ENCODE data around the gene FAM32A. TPM values are rescaled to one million over a fixed set of nuclear protein-coding genes. Genes with fewer than 3 reads are reported as not detected.

Gene FAM32A
- polyA plus RNA-seq, 4 donors = 96.5 to 118 (median 112) TPM

Other genes with a start within 250 kb of the FAM32A start
- not detected for gene OR10H4, start 236.4 kb upstream of the FAM32A start, polyA plus RNA-seq (ENCODE audit: insufficient read length in 4 of 4)
- 100 to 1,000 TPM; 493 to 783 (median 619) TPM for gene TPM4, start 108.9 kb upstream of the FAM32A start, polyA plus RNA-seq (ENCODE audit: insufficient read length in 4 of 4)
- gene RAB8A, start 73.5 kb upstream of the FAM32A start, polyA plus RNA-seq (ENCODE audit: insufficient read length in 4 of 4) = 10 to 100 TPM; 65.8 to 97.4 (median 83.9) TPM
- gene HSH2D, start 41.7 kb upstream of the FAM32A start, polyA plus RNA-seq (ENCODE audit: insufficient read length in 4 of 4) = 1 to 10 TPM in 1 of 4 donors, under 1 TPM in 3; 0.46 to 1.1 (median 0.65) TPM
- gene CIB3, start 11.9 kb upstream of the FAM32A start, polyA plus RNA-seq (ENCODE audit: insufficient read length in 4 of 4) = not detected
- gene AP1M1, start 12.5 kb downstream of the FAM32A start, polyA plus RNA-seq (ENCODE audit: insufficient read length in 4 of 4) = 10 to 100 TPM; 52.6 to 62.6 (median 55.3) TPM
- gene KLF2, start 139.4 kb downstream of the FAM32A start, polyA plus RNA-seq (ENCODE audit: insufficient read length in 4 of 4) = 100 to 1,000 TPM in 1 of 4 donors, 10 to 100 TPM in 3; 15.9 to 254 (median 27.3) TPM

Measured in left renal pelvis (tissue), 4 donors.